GF-D8 (cell line): Measurements from ENCODE around the gene ASB18.

Experiments
- DNase-seq: peaks from one replicate; lab custom pipeline; 2025; lab: John Stamatoyannopoulos, UW

The ASB18 gene

DNA sequence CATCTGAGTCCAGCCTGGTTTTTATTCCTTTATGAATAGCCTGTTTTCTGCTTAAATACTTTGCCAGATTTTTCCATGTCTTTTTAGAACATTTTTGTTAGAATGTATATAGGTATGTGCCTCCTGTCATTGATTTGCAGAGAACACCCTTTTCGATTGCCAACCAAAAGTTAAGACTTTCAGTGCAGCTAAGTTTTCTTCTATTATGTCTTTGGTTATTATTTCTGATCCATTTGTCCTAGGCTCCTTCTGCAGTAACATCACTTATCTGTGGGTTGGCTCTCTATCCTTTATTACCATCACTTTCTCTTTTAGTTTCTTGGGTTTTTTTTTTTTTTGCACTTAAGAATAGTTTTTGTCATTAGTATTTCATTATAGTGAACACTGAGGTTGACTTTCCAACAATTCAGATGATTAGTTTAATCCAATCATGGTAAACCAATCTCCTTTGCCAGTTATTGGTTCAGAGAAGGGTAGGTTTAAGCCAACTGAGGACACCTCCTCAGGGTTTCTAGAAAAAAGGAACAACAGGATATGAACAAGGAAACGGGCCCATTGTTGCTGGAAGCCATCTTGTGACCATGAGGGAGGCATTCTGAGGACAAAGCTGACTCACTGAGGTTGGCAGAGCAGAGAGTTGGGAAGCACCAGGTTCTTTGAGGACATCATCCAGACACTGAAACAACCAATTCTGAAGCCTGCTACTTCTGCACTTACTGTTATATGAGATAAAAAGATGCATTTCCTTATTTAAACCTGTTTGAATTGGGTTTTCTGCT lies 58.1 kb downstream of the ASB18 start:
- no peak for DNase-seq

DNA sequence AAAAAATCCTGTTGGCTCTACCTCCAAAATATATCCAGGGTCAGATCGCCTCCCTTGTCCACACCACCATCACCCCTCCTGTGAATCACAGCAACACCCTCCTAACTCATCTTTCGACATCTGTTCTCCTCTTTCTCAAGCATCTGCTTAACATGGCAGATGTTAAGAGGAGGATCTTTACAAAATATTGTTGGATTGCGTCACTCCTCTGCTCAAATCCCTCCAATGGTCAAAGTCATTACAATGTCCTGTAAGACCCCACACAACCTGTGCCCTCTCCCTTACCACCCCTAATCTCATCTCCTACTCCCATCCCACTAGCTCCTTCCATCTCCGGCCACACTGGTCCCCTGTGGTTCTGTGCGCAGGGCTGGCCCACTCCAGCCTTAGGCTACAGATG lies 59.3 kb downstream of the ASB18 start:
- DNase-seq: no peak

DNA sequence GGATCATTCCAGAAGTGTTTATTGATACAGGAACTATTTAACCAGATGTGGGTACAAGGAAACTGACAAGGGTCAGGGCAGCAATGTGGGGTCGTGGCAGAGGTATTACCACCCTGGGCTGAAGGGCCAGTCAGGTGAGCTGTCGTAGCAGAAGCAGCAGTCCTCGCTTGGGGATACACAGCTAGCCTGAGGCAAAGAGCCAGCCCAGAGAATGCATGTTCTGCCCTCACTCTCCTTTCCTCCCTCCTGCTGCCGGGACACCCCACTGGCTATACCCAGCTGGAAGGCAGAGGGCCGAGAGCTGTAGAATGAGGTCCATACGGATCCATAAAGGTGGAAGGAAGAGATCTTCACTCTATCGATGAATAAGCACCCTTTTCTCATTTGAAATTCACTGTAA lies 63.8 kb downstream of the ASB18 start:
- DNase-seq: no peak

DNA sequence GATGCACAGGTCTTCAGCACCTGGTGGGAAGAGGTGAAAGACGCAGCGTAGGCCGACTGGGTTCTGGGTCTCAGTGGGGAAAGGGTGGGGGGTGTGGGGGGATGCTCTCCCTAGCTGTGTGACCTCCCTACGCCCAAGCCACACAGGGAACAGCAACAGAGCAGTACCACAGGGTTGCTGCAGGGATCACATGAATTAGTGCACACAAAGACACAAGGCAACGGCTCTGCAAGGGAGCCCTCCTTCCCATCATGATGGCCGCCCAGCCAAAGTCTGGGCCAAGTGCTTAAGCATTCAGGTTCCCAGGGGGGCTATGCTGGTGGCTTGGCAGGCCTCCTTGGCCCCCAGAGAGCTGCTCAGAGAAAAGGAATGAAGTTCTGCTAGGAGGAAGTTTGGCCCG lies 67.8 kb downstream of the ASB18 start:
- no peak for DNase-seq

DNA sequence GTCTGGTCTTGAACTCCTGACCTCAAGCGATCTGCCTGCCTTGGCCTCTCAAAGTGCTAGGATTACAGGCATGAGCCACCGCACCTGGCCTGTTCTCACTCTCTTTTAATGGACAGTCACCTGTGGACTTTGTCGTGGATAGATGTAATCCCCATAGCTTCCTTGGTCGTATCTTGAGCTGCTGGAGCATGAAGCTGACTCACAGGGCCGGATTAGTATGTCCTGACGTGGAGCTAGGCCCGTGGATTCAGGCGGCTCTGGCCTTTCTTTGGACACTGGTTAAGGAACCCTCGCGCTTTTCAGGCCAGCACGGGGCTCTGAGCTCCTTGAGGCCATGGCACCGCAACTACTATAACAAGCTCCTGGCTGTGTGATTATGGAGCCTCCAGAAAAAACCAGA lies 68.5 kb downstream of the ASB18 start:
- DNase-seq: no peak

DNA sequence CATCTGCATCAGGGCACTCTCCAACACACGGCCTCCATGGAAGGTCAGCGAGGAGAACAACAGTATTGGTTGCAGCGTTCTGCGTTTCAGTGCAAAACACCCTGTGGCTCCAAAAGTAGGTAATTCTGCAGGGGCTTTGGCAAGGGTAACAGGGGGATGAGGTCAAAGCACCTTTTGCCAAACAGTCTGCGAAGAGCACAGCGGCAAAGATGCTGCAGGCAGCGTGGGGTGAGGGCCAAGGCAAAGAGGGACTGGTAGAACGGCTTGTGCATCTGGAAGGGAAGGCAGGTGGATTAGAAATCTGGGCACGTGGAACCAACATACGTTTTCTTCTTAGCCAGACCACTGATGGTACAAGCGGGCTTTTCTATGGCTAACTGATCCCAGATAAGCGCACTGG lies 69.4 kb downstream of the ASB18 start:
- DNase-seq: no peak

DNA sequence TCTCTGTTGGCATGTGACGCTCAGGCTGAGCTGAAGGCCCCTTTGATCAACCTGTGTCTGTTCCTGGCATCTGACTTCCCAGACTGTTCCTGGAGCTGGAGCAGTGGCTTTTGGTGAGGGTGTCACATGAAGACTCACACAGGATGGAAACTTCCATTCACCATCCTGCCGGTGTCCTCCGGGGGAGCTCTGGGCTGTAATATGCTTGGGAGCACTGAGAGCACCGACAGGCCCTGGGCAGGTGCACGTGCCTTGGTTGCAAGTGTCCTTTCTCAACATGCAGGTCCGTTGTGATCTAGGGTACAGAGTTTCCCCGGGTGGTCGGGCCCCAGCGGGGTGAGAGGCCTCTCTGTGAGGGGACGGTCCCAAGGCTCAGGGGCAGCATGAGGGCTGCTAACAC lies 71.2 kb downstream of the ASB18 start:
- no peak for DNase-seq

DNA sequence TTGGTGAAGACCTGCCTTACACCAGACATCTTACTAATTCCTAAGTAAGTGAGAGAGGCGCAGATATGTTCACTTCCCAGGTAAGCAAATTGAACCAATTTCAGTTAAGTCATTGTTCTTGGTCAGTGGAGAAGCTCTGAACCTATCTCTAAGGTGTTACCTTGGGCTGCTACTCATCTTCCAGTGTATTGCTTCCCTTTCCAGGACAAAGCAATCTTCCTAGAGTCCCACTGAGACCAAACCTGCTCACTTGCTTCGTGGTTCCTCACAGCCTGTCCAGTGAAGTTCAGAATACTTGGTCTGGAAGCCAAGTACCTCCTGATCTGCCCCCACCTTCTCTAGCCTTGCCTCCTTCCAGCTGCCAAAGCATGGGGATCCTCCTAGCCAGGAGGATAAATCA lies 73.5 kb downstream of the ASB18 start:
- no peak for DNase-seq

DNA sequence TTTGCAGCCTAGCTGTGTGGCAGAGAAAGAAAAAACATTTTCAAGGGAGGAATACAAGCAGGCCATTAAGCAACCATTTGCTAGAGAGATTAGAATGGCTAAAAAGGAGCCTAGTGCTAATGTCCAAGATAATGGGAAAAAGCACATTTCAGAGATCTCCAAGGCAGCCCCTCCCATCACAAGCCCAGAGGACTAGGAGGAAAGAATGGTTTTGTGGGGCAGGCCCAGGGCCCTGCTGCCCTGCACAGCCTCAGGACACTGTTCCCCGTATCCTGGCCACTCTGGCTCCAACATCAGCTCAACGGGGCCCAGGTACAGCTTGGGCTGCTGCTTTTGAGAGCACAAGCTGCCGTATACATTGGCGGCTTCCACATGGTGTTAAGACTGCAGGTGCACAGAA lies 79.5 kb downstream of the ASB18 start:
- no peak for DNase-seq

DNA sequence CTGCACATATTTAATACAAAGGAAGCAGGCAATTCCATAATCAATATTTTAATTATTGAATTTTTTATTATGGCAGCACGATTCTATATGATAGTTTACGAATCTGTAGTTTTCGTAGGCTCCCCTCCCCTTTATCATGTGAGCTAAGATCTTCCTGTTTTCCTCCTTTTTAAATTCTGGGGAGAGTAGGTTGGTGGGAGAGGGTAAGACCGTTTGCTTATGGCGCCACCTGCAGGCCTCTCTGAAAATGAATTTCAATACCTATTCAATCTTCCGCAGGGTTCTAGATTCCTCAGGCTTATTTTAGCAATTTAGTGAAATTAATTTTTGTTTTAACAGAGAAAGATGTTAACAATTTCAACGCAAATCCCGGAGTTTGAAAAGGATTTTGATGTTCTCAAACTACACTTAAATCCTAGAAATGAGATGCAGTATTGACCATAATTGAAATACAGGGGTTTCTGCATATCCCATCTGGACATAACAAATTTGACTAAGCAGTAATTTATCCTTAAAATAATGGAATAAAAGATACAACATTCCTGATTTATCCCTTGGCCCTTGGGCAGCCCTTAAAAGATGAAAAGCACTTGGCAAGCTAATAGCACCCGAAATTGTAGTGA lies 83.3 kb downstream of the ASB18 start:
- no peak for DNase-seq

DNA sequence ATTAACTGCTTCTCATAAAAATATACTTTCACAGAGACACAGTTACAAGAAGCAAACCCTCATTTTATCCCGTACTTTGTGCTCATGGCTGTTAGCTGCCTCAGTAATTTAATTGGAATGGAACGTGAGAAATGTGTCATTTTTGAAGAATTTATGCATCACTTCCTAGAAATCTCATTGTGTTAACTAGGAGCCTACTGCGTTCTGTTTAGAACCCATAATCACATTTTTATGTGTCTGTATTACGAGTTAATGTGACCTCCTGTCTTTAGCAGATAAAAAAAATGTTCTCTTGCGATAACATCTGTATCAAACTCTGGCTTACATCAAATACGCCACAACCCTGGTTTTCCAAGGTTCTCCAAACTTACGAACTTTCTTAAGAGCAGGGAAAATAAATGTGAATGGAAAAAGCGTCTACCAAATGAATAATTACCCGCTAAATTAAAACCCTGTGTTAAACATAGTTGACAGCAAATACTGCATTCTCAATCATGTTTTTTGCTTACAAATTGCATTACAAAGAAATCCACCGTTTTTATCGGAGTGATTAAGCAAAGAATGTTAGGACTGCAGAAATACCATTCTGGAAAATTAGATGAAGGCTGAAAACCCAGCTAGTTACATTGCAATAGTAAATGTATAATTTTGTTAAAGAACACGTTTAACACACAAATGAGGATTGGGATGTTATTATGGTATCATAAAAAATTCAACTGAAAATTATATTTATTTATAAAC lies 84.0 kb downstream of the ASB18 start:
- no peak for DNase-seq

DNA sequence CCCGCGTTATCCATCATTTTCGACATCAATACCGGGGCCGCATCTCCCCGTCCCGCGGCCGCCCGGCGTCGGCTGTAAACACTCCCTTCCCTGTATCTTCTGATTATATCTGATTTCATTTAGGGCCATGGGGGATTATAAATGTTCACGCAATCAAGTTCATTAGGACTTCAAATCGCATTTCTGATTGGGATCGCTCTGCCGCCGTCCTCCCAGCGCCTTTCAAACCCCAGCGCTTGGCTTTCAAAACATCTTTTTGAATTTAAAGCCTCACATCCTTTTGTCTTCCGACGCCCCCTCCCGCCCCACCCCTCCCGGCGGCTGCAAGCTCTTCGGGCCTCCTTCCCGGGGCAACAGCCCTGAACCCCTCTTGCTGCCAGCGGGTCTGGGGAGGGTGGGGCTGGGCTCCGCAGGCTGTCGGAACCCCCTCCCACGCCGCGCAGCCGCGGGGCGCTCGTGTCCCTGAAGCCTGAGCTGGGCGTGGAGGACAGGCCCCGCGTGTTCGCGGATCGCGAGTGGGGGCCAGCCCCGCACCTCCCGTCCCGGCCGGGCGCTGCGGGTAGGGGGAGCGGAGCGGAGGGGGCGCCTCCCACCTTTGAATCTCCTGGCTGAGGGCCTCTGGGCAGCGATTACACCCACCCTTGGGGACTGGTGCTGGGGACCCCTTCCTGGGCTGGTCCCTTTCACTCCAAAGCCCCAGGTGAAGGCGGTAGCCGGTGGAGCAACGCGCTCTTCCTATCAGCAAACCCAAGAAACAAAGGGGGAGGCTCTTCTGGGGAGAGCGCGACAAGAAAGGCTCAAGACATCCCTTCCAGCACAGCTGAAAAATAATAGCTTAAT lies 84.8 kb downstream of the ASB18 start:
- DNase-seq: no peak

DNA sequence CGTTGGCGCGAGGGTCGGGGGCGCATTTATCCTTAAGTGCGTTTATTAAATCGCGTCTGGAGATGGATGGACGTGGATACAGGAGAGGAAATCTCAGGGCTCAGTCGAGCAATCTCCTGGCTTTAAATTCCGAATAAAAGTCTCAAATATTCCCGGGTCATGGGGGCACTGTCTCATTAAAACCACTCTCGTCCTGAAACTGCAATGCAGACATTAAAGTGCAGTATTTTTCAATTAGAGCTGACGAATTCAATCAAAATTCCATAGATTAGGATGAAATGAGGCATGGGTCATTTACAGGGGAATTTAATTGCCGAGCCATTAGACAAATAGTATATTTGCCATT lies 85.3 kb downstream of the ASB18 start:
- no peak for DNase-seq

DNA sequence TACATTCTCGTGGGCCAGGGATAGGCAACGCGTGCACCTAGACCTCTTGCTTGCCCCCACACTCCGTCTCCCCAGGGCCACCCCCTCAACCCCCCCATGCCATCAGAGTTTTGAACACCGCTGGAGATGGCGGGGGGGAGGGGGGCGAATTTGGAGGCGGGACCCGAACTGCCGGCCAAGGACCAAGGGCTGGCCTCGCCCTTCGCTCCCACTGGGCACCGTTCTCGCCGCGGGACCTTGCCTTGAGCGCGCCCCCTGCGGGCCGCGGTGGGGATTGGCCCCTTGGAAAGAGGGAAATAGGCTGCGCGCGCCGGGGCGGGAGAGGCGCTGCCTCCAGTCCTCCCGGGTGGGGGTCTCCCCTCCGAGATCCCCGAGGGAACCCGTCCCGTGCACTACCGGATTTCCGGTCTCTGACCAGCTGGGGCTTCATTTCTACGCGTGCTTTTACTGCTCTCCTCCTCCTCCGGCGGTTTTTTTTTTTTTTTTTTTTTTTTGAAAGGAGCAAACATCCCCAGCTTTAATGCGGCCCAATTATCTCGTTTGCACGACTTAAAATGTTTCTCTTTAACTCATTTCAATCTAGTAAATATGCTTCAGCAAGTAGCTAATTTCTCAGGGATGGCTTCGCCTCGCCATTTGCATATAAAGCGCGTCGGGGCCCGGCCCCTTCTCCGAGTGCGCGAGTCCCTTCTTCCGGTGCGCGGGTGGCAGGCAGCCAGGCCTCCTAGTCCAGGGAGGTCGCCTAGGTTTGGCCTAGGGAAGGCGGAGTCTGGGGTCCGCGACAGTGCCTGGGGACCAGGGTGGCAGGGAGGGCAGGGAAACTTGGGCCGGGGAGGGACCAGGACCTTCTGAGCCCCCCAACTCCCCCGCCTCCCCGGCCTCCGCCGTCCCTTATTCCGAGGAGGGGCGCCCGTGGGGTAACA lies 86.0 kb downstream of the ASB18 start:
- no peak for DNase-seq

DNA sequence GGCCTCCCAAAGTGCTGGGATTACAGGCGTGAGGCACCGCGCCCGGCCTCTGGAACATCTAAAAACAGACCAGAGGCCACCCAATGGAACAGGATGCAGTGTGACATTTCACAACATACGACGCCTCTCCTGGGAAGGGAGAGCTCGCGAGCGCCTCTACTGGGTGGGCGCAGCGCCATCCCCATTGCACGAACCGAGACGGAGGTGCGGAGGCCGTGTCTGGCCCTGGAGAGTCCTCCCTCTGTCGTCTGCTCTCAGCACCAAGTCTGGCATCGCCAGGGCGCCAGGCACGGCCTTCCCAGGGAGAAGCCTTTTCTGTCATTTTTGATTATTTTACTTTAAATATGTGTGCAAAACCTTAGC lies 86.6 kb downstream of the ASB18 start:
- no peak for DNase-seq

DNA sequence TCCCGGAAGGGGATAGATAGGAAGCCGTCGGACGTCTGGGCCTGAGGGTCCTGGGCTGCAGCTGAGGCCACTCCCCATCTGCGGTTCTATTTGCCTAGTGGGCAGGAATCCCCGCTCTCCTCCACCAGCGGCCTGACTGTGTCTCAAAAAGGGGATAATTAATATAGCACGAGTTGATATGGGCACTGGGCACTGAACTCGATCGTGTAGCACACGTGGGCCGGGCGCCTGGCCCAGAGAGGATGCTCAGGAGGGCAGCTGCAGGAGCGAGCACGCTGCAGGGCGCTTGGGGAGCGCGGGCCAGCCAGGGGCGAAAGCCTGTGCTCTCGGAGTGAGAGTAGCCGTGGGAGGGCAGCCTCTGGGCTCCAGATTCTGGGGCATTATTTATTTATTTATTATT lies 87.3 kb downstream of the ASB18 start:
- no peak for DNase-seq

DNA sequence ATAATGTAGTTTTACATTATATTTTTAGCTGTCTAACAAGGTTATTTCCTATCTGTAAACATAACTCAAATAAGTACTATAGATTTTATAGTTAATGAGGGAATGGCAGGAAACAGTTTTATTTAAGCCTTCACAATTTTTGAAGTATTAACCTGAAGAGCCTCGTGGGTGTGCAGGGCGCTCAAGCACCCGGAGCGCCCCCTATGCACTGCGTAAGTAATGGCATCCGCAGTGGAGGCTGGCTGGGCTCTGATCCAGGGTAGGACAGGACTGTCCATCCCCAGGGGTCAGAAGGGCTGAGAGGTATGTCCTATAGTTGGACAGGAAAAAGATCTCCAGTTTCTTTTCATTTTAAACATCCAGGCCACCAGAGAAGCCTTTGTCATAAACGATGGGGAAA lies 87.8 kb downstream of the ASB18 start:
- no peak for DNase-seq

DNA sequence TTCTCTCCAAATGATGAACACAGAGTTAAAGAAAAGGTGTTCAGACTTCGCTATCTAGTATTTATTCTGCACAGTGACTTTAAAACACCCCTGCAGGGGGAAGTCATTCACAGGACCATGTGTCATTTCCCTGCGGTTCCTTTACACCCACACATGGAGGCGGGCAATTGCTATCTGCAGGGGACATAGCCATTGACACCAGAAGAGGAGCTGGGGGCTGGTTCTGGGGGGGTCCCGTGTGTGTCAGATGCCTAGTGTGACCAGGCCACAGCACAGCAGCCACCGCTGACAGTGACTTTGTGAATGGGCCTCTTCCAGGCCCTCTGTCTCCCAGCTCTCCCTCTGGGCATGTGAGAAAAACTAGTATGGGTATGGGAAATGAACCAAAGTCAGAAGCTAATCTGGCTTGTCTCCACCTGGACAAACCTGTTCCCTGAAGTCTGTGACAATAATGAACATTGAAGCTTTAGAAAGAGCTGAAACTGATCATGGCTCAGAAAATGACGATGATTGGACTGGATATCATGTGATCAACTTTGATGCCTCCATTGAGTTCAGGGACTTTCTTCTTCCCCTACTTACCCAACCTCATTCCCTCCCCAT lies 88.6 kb downstream of the ASB18 start:
- DNase-seq: no peak

DNA sequence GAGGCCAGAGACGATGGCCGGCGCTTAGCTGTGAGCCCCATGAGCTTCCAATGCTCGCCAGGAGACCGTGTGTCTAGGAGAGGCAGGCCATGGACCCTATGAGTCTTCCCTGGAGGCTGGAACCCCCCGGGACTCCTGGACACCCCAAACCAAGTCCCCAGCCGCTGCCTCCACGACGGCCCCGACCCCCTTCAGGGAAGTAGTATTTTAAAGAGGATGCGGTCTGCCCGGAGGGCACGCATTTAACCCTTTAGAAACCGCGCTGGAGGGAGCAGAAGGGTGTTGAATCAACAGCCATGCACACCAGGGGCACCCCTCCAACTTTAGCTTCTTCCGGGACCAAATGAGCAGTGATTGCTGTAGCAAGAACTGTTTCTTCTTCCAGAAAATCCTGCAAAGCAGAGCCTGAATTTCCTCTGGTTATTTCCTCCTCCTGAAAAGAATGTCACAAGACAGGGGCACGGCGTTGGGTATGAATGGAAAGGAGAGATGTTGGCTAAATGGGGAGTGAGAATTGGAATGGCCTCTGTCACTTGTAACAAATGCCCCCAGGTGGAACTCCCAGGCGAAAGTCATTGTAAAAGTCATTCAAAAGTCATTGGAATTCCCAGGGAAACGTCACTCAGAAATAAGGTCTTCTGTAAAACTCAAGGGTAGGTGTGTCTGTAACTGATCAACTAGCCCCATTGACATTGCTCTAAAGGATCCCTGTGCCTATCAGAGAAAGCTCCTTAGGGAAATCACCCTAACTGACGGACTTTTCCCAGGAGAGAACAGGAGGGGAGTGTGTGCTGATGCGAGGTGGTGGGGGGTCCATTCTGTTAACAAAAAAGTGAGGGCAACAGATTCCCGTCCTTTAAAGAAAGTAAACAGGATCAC lies 90.2 kb downstream of the ASB18 start:
- no peak for DNase-seq
